Smooth muscle cell (in vitro differentiated cells): ENCODE data around the gene USP49. TPM values are rescaled to one million over a fixed set of nuclear protein-coding genes. Genes with fewer than 3 reads are reported as not detected.

Source experiments
- DNase-seq: peaks from one replicate; lab custom pipeline; 2025; ENCODE audit not compliant: unreplicated experiment; lab: John Stamatoyannopoulos, UW
- H2AFZ ChIP-seq: fragments of 200-600 bp; sonication (generic); 2 replicates; pipeline ENCODE4 v1.6.0; 2016; ENCODE audit warnings: antibody characterized with exemption, low read depth, mild to moderate bottlenecking
- H3F3A ChIP-seq: fragments of 200-600 bp; sonication (generic); 2 replicates; pipeline ENCODE4 v1.6.0; 2017; ENCODE audit warnings: antibody characterized with exemption, low read depth
- H3K27ac ChIP-seq: fragments of 200-600 bp; sonication (generic); 2 replicates; pipeline ENCODE4 v1.5.1; 2016; ENCODE audit warnings: low read depth, mild to moderate bottlenecking
- H3K27me3 ChIP-seq: fragments of 200-600 bp; sonication (generic); 2 replicates; pipeline ENCODE4 v1.6.1; 2016; ENCODE audit warnings: low read depth, mild to moderate bottlenecking
- H3K36me3 ChIP-seq: fragments of 200-600 bp; sonication (generic); 2 replicates; pipeline ENCODE4 v1.5.1; 2016; ENCODE audit warnings: low read depth
- H3K4me1 ChIP-seq: fragments of 200-600 bp; sonication (generic); 2 replicates; pipeline ENCODE4 v1.5.1; 2016; ENCODE audit warnings: low read depth
- H3K4me2 ChIP-seq: fragments of 200-600 bp; sonication (generic); 2 replicates; pipeline ENCODE4 v1.6.0; 2016; ENCODE audit warnings: mild to moderate bottlenecking
- H3K4me3 ChIP-seq: fragments of 200-600 bp; sonication (generic); 2 replicates; pipeline ENCODE4 v1.5.1; 2016; ENCODE audit warnings: mild to moderate bottlenecking
- H3K79me2 ChIP-seq: fragments of 200-600 bp; sonication (generic); 2 replicates; pipeline ENCODE4 v1.6.0; 2016; ENCODE audit warnings: low read depth, mild to moderate bottlenecking
- H3K9ac ChIP-seq: fragments of 200-600 bp; sonication (generic); 2 replicates; pipeline ENCODE4 v1.6.0; 2016; ENCODE audit warnings: low read depth
- H3K9me3 ChIP-seq: fragments of 200-600 bp; sonication (generic); replicated peaks from 2 replicates; pipeline ENCODE4 v1.5.1; 2016; ENCODE audit warnings: low read depth
- H4K20me1 ChIP-seq: fragments of 200-600 bp; sonication (generic); 2 replicates; pipeline ENCODE4 v1.6.0; 2016; ENCODE audit warnings: low read depth
- CTCF ChIP-seq: fragments of 200-600 bp; sonication (generic); IDR thresholded peaks from 2 replicates; pipeline ENCODE4 v1.5.1; 2017; ENCODE audit warnings: borderline replicate concordance, mild to moderate bottlenecking, antibody characterized with exemption; ENCODE audit not compliant: insufficient read depth, poor library complexity, severe bottlenecking
- WGBS: methylation state at CpG from one replicate; pipeline ENCODE4 v1.1.7; 2016; ENCODE audit warnings: low lambda C conversion rate; 5-methylcytosine and 5-hydroxymethylcytosine counted together
- polyA plus RNA-seq: library from polyadenylated mRNA; unstranded; fragments of >200 nt; fragmentation: Nextera tagmentation; extraction: Ambion mirVana; gene quantifications from 2 replicates; pipeline ENCODE4 v1.2.1, GENCODE V29; 2016
- total RNA-seq: library from RNA; depleted of rRNA; stranded (reverse); fragments of >200 nt; gene quantifications from 2 replicates; pipeline ENCODE4 v1.2.3, GENCODE V29; 2014

The USP49 gene
- total and polyA plus RNA-seq, 2 experiments from 2014 or later = 1.9 to 5.2 TPM

DNA sequence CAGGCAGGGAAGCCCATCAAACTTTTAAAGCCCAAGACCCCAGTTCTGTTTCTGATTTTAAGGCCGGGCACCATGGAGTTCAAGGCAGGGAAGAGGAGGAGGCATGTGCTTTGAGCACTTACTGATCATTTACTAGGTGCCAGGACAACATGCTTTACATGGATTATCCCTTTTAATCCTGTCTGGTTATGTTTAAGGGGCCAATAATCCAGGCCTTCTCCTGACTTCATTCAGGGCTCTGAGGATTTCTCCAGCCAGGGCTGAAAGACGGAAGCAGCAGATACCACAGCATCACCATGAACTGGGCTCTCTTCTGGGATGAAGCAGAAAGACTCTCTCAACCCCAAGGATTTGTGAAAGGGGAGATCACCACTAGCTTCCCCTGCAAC, 42.3 kb upstream of the USP49 start:
- no peak overlapping the region for H2AFZ ChIP-seq
- 29% methylated on average over 2 of the region's 2 CpGs for WGBS
- no peak overlapping the region for H3K4me2 ChIP-seq
- no peaks in the 10 kb centered on the region for H3K9me3 ChIP-seq
- no peak for DNase-seq
- no peaks in the 10 kb centered on the region for H3K27me3 ChIP-seq
- H3K4me1 ChIP-seq = peaks cover 23% of the 10 kb centered on the region
- H3K36me3 ChIP-seq = peaks cover 8% of the 10 kb centered on the region
- H3F3A ChIP-seq = peaks cover 46% of the 10 kb centered on the region
- no peak overlapping the region for H3K4me3 ChIP-seq
- TF ChIP-seq CTCF = no peak
- peaks cover 38% of the 10 kb centered on the region for H4K20me1 ChIP-seq
- H3K27ac ChIP-seq = peak overlapping the region; percentile 7
- no peak overlapping the region for H3K9ac ChIP-seq
- H3K79me2 ChIP-seq = peaks cover 14% of the 10 kb centered on the region

- Histone ChIP-seq H3K27me3 (no peaks in the 10 kb centered on the region), H3K4me2 (no peak overlapping the region), H2AFZ (no peak overlapping the region), H3K36me3 (peaks cover 8% of the 10 kb centered on the region), H3K9me3 (no peaks in the 10 kb centered on the region), H3K9ac (no peak overlapping the region), H3K79me2 (peaks cover 14% of the 10 kb centered on the region), H3K27ac (peak overlapping the region; percentile 7), H3K4me1 (peaks cover 20% of the 10 kb centered on the region), H3K4me3 (no peak overlapping the region), H4K20me1 (peaks cover 38% of the 10 kb centered on the region), H3F3A (peaks cover 39% of the 10 kb centered on the region)
- peak; percentile 71 for TF ChIP-seq CTCF
- 70% methylated on average over 10 of the region's 10 CpGs for WGBS
- peak; percentile 10 for DNase-seq
Observed at GRCh38 chr6:41936073-41936837, 41.1 kb upstream of the USP49 start.

DNA sequence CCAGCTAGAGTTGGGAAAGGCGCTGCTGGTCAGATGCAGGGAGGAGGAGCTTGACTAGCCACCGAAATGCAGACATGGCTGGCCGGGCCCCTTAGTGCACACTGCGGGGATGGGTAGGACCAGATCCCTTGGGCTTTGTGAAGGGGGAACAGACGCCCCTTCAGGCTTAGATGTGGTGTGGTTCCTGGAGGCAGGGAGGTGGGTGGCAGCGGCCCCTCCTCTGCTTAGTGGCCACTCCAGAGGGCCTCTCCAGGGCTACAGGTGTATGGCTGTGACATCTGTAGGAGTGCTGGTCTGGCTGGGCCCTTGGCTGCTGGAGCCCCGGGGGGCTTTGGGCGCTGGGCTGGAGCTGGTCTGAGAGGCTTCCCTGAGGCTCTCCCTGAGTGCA, 40.5 kb upstream of the USP49 start:
- Histone ChIP-seq H3K27me3 (no peaks in the 10 kb centered on the region), H2AFZ (no peak overlapping the region), H3F3A (peaks cover 35% of the 10 kb centered on the region), H3K9ac (no peak overlapping the region), H3K9me3 (no peaks in the 10 kb centered on the region), H3K36me3 (peaks cover 8% of the 10 kb centered on the region), H3K4me2 (no peak overlapping the region), H3K79me2 (peaks cover 10% of the 10 kb centered on the region), H3K4me3 (no peak overlapping the region), H4K20me1 (peaks cover 38% of the 10 kb centered on the region), H3K4me1 (peaks cover 20% of the 10 kb centered on the region), H3K27ac (no peak overlapping the region)
- whole genome bisulfite sequencing = 92% methylated on average over 8 of the region's 8 CpGs
- no peak for DNase-seq
- no peak for TF ChIP-seq CTCF

- no peak for DNase-seq
- WGBS = 50% methylated on average over 1 of the region's 1 CpG
- no peak for TF ChIP-seq CTCF
- no peak overlapping the region for H3K27ac ChIP-seq
- H3K9me3 ChIP-seq = no peaks in the 10 kb centered on the region
- H4K20me1 ChIP-seq = peaks cover 38% of the 10 kb centered on the region
- H3K79me2 ChIP-seq = peaks cover 6% of the 10 kb centered on the region
- no peak overlapping the region for H2AFZ ChIP-seq
- peaks cover 17% of the 10 kb centered on the region for H3K4me1 ChIP-seq
- no peak overlapping the region for H3K4me2 ChIP-seq
- H3K4me3 ChIP-seq = no peak overlapping the region
- no peaks in the 10 kb centered on the region for H3K27me3 ChIP-seq
- H3F3A ChIP-seq = peaks cover 35% of the 10 kb centered on the region
- no peak overlapping the region for H3K9ac ChIP-seq
- H3K36me3 ChIP-seq = peaks cover 8% of the 10 kb centered on the region
Observed at GRCh38 chr6:41935193-41935574, 40.0 kb upstream of the USP49 start.
